RPMI8226 (cell line): ENCODE results near the gene MAGI1.

ENCODE experiments used
- DNase-seq: peaks from one replicate; pipeline ENCODE4 v3.0.0-alpha.2; 2015

MAGI1 gene

DNA sequence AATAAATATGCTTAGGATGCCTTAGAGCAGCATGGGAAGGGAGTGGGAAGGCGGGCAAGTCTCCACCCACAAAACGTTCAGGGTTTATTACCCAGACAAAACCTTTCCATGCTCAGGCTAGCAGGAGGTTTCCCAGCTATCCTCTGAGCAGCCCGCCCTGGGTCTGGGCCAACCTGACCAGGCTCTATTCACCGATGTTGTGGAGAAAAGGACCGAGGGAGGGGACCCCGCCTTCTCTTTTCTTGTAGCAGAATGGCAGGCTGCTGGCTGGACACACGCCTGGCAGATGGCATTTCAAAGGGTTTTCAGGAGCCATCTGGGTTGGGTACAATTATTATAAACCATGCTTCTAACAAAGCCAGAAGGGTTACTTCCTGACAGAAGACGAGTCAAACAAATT is 540.9 kb downstream of the MAGI1 start:
- DNase-seq, result no peak

DNA sequence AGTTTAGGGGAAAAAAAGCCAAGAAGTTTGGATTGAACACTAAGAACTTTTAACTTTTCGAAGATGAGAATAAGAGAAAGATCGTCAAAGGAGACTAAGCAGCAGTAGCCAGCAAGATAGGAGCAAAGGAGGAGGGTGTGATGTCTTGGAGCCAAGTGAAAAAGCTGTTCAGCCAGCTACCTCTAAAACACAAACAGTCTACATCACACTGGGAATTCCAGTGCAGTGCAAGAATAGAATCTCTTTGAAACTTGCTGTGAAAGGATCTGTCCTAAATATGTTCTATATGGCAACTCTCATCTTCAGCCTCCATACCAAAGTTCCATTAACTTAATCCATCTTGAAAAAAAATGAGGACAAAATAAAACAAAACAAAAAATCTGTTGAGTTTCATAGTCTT is 541.5 kb downstream of the MAGI1 start:
- DNase-seq, result no peak

DNA sequence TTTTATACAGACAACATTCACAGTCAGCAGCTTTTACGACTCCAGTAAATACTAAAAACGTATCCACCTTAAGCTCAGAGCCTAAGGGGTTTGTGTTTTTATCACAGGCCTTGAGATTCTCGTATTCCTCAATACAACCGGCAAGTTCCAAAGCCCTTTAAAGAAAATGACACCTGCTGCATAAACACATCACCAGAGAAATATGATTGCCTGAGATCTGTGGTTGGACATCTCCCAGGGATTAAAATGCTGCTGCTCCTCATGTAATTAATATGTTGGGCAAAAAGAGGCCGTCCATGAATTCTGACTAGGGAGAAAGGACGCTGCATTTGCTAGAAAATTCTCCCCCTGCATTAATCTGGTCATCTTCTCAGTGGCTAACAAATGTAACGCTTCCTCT is 544.8 kb downstream of the MAGI1 start:
- DNase-seq, result no peak

DNA sequence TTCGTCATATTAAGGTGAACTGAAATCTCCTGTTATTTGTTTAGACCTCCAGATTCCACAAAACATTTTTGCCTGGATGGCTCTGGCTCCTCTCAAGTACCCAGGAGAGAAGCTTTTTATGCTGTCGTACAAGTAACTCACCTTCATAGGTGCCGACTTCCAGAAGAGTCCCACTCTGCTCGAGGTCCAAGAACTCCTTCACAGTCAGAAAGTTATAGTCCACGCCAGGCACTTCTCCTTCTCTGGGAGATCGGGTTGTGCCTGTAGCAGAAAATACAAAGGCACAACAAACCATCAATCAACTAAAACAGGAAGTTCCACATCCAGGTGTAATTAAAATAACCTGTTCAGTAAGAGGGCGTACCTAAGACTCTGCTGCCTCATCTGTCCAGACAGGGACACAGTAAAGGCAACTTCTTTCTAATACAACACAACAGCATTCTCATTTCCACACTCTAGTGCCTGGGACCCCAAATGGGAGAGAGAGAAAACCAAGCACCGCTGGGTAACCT is 545.3 kb downstream of the MAGI1 start:
- no peak for DNase-seq

DNA sequence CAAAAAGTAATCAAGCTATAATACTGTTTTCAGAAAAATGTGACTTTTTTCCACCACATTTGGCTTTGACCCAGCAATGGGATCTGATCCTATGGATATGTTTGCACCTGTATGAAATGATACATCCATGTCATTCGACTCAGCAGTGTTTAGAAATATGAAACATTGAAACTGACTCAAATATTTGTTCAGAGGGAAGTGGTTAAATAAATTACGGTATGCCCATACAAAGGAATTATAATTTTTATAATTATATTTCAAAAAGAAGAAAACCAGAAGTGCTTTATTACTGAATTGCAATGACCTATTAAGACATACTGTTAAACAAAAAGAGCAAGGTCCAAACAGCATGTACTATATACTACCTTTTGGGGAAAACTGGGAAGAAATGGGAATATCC is 546.5 kb downstream of the MAGI1 start:
- DNase-seq, result no peak

DNA sequence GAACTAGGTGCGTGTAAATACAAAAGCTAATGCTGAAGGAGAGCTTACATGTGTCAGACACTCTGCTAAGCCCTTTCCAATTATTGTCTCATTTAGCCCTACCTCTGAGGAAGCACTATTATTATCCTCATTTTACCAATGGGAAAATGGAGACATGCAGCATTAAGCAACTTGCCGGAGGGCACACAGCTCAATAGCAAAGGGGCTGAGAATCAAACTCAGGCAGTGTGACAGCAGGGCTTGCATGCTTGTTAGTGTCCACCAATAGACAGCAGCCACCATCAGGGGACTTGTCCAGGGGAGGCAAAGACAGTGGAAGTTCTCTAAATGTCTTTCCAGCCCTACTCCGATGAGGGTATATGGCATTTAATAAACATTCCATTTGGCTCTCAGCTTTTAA is 548.6 kb downstream of the MAGI1 start:
- DNase-seq, result no peak

DNA sequence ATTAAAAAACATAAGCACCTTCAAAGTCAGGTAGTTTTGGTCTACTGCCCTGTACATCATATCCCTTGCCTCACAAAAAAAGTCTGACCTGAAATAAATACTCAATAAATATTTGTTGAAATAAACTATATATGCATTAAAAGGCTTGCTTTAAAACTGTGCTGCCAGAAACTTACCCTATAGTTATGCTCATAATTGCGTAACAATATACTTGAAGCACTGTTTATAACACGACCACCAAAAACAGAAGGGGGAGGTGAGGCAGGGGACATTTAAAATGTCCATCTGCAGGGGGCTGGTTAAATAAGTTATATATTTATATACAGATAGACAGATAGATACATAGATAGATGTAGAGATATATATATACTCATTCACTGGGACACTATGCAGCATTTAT is 549.5 kb downstream of the MAGI1 start:
- no peak for DNase-seq

DNA sequence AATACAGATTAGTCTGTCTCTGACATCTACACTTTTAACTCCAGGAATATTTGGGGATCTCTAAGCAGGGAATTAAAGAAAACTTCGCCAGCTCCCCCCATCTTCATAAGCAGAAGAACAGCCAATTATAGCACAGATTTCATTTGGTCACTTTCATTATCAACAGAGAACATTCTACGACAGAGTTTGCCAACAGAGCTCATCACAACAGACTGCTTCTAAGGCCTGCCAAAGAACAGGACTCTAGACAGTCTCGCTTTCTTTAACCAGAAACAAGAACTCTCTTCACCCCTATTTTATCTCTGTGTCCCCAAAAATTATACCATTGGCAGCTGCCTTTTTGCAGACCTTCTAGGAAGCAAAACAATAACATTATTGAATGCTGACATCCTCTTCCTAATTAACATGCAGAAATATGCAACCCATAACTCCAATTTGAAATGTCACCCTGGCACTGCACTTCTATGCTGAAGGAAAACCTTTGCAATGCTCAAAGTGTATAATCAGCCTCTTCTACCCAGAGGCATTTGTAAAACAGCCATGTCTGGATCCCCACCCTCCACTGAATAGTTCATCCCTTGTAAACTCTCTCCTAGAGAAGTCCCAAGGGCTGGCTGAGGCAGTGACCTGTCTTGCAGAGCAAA is 552.8 kb downstream of the MAGI1 start:
- no peak for DNase-seq

DNA sequence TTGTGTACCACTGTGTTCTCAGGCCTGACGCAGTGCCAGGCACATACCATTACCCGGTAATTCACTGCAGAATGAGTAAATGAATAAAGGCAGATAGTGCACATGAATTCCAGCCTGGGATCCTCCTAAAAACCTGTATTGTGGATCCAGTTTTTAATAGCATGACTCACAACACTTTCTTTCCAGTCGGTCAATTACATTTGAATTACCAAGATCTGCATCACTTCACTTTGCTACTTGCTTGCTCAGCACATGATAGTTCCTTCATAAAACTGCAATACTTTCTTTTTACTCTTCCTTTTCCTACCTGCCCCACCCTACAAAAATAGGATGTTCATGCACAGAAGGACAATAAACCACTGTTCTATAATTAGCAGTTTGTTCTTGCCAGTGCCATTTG is 553.8 kb downstream of the MAGI1 start:
- DNase-seq, result no peak

DNA sequence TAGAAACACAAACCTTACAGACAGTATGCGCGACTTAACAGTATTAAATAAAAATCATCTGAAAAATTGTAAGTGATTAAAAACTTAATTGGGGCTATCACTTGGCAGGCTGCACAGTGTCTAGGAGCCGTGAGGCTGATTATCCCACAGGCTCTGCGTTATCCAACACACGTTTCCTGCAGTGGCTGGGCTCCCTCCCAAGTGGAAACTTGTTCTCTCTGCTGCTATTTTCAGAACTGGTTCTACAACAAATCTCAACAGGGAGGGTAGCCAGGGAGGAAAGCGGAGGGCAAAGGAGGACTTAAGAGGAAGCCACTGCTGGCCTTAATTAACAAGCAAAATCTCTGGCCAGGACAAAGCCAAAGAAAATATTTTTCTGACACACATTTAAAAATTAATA is 555.2 kb downstream of the MAGI1 start:
- no peak for DNase-seq

DNA sequence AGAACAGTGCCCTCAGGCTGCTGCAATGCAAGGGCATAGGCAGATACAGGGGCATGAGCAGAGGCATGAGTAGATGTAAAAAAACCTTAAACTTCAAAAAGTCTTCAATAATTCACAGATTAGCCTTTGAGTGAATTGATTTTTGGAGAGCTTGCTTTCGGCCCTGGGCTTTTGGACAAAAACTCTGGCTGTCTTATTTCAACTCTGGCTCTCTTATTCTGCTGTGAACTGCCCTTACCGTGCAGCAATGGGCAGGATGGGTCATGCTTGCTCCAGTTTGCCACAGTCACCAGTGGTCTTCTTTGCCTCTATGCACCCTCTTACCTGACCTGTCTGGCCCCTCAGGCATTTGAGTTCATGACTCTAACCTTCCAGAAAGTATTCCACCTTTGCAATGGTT is 555.7 kb downstream of the MAGI1 start:
- no peak for DNase-seq

DNA sequence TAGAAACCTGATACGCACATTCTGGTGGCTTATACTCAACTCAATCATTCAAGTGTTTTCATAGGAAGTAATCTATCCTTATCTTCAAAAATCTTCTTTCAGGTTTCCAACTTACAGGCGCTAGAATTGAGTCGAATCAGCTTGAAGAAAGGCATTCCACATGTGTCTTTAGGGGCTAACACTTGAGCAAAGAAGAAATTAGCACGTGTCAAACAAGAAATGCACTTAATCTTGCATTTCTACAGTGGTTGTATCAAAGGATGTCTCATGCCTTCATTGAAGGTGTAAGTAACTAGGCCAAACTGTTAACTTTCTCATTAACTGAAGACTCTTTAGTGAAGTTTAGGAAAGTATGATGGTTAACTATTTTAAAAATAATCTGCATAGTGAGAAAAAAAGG is 557.6 kb downstream of the MAGI1 start:
- DNase-seq, result no peak

DNA sequence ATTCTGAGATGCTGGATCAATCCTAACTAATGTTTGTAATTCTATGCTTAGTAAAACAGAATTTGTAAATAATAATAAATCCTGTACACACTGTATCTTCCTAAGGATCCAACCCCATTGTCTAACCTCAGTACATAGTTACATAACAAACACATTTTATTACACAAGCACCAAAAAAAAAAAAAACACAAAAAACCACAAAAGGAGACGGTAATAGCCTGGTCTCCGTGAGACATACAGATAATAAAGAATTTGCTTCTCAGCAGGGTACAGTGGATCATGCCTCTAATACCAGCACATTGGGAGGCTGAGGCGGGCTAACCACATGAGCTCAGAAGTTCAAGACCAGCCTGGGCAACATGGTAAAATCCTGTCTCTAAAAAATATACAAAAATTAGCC is 558.7 kb downstream of the MAGI1 start:
- DNase-seq, result no peak

DNA sequence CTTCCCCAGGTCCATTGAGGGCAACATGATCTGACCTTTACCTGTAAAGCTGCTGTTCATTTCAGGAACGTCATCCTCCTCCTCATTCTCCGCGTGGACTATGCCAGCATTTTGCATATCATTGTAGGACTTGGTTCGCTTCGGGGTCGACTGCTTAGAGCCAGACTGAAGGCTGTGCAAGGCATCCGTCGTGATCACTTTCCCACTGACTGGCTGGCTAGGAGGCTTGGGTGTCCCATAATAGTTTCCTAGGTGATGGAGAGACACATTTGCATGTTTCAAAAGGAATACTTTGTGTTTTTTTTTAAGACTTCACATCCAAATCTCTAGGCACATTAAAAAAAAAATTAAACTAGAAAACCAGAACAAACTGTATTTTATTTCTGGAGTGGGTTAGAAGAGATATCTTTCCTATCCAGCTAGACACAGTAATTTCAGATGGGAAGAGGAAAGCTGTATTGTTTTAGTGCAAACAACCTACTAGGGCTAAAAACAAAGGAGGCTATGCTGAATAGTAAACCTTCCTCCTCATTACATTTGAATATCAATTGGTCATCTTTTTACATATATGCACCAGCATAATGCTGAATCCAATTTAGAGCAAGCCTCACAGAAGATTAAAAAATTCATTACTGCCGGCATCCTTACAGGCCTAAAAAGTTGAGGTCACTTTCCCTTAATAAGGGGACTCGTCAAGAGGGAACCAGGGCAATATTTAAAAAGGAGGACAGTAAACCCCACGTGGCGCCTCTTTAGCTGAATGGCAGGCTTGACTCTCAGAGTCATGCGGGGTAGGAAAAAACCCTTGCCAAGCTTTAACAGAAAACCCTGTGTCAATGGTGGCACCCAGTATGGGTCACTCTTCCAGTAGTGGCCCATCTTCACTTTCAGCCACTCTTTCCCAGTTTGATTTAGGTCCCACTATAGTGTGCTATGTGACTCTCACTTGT is 559.9 kb downstream of the MAGI1 start:
- DNase-seq, result no peak

DNA sequence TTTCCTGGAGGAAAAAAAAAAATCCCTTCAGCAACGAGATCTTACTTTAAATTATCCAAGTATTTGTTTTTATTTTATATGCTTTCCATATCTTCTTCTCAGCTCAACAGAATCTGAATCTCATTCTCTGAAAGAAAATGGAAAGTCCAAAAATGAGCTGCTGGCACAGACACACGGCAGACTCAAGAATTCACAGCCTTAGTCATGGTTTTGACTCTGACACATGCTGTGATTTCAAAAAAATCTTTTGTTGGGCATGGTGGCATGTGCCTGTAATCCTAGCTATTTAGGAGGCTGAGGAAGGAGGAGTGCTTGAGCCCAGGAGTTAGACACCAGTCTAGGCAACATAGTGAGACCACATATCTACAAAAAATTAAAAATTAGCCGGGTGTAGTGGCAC is 565.0 kb downstream of the MAGI1 start:
- no peak for DNase-seq

DNA sequence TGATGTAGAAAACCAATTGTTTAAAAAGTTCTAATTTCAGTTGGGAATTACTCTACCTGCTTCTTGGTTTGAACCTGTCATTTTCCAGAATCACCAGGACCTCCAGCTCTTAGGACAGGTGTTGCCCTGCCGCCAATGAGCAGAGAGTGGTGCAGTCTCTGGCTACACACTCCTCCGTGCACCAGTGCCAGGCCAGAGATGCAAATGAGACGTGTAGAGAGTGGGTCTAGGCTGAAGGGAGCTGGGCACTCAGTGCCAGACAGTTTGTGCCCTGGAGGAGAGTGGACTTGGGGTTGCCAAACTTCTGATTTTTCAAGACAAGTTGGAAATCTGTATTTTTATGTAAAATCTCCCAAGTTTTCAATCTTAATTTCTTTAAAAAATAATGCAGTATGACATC is 566.2 kb downstream of the MAGI1 start:
- no peak for DNase-seq

DNA sequence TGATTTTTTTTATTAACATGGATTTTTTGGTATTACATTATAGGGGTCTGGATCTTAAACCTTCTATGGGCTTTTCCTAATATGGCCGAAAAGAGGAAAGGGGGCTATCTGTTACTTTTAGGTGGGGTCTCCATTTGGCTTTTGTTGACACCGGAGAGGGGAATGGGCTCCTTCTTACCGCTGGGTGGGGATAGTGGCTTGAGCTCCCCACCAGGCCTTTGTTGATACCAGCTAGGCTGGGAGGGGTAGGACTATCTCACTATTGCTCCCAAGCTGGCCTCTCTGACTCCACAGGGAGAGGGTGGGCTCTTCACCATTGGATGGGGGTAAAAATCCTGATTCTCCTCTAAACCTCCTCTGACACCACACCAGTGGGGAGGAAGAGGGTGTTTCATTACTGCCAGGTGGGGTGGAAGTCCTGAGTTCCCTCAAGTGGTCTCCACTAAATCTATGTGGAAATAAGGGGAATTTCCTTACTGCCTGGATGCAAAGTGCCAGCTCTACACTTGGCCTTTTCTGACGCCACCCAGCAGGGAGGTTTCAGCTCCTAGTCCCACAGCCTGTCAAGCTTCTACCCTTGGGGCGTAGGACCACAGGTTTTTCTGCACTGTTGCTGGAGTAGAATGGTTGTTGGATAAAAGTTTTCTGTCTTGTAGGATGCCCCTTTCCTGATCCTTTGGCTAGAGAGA is 572.3 kb downstream of the MAGI1 start:
- no peak for DNase-seq

DNA sequence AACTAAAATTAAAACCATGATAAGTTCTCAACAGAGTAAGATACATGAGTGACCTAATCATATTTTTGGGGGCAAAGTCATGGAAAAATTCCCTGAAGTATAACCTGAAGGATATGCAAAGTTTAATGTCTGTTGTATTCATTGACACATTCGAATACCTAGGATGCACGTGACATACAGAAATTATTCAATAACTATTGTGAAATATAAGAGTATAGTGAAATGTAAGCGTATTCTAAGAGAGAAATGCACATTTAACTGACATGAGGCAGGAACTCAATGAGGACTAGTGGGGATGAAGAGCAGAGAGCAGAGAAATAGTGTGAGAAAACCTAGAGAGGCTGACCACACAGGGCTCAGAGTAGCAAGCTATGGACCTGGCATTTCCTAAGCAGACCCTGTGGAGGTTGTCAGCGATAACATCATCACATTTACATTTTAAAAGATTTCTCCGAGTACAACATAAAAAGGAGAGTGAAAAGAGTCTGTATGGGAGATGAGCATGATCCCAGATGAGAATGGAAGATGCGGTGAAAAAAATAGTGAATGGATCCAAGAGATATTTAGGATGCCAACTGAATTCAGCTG is 588.8 kb downstream of the MAGI1 start:
- DNase-seq, result no peak

DNA sequence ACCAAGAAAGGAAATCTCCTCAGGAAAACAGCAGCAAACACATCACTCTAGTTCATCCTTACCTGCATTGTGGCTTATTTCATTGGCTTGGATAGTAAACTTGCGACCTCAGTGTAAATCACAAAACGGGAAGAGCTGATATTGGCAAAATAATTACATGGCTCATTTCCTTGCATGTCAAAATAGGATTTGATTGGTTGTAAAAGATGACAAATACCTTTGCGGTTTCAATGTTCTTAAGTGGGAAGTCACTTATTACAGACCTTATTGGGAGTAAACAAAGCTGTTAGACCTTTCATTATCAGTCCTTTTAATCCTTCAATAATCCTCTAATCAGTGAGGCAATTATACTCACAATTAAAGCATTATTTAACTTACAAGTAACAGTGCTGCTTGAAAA is 590.6 kb downstream of the MAGI1 start:
- no peak for DNase-seq

DNA sequence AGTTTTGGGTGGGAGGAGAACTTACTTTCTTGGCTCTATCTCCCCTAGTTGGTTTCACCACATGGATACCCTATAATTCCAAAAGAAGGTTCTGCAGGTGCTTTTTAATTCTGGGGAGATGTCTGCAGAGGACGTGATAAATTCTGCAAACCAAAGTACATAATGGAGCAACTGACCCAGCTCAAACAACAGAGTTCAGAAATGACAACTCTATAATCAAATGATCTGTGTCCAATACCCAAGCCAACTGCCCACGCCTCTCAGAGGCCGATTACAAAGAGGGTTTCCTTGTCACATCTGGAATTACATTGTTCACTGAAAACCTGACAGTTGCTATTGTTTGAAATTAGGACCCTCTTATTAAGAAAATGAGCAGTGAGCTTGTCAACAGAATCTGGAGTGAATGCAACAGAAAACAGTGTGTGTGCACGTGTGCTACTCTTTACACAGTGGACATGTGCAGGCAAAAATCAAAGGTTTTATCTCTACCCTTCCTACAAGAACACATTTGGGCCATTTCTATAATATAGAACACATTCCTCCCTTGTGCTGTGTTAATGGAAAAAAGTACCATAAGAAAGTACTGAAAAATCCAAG is 593.0 kb downstream of the MAGI1 start:
- no peak for DNase-seq

DNA sequence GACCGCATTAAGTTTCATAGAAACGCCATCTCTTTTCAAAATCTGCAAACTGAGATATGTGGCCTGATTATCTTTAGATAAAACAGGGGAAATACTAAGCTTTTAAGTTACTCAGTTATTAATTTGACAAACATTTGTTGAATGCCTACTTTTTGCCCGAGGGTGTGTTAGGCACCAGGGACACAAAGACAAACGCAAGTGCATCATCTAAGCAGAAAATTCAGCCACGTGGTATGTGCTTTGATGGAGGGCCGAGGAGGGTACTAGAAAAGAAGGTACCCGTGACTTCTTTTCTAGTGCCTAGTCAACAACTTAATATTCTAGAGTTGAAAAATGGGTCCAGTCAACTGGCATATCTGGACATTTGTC is 594.3 kb downstream of the MAGI1 start:
- DNase-seq, result no peak

DNA sequence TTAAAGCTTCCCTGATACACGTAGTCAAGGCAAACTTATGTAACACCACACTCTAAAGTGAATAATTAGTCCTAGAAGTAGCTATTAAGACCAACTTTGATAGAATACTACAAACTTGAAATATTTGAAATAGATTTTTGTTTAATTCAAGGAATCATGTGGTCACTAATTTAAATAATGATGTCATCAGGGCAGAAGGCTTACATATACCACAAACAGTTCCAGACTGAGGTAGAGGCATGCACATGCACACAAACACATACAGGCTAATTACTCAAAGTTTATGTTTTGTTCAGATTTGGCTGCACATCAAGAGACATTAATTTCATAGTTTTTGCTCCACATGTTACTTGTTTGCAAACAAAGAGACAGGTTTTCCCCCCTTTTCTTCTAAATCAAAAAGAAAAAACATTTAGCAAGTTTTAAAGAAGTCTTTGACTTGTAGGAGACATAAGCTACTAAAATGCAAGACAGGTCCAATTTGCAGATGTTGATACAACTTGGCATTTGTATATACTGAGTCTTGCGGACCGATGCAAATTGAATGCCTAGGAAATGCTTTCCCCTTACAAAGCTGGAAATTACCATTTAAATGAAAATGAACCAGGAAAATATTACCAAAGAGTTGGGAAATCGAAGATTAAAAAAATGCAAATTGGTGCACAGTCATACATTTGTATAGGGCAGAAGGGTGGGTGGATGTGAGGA is 594.8 kb downstream of the MAGI1 start:
- DNase-seq, result no peak
